ENCODE results near the gene ODAM. TPM values are rescaled to one million over a fixed set of nuclear protein-coding genes. Genes with fewer than 3 reads are reported as not detected.

The ODAM gene
- total RNA-seq, 1 donor from 2014 or later: not detected

DNA sequence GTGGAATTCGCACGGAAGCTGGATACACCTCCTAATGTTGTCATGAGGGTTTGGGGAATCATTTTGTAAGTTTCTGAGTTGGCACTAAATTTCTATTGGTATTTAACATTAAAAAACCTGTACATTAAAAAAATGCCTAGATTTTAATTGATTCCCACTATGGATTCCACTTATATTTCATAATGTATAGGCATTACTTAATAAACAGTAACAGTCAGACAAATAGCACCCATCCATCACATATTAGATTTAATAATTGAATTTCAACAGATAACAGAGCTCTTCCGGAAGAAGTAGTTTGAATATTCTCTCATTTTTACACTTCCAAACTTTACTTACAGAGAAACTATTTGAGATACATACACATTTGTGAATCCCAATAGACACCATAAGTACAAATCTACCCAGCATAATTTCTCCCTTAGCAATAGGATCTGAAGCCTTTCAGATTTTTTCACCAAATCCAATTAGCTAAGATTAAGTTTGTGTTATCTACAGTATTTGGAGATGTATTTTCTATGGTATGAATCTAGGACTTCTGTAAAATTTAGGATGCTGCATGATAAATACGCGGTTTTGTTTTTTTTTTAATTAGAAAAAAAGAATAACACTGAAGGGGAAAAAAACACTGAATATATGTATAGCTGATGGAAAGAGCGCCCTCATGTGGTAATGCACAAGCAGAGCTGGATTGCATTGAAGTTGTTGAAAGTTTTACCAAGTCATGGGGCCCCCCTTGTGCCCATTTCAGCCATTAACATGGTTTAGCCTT is 12.2 kb upstream of the ODAM start:
- intact Hi-C loops (cut with micrococcal nuclease): no loop called here
- Histone ChIP-seq H3K4me1 (no peaks in the 10 kb centered on the region), H3K27ac (replicated peaks) (no peak overlapping the region), H3K4me3 (no peak overlapping the region), H3K36me3 (no peaks in the 10 kb centered on the region), H3K27me3 (ENCODE audit: low read depth) (no peaks in the 10 kb centered on the region), H3K9me3 (replicated peaks) (no peaks in the 10 kb centered on the region)
- no peak for DNase-seq
- TF ChIP-seq CTCF (IDR thresholded peaks at IDR 0.05; ENCODE audit: borderline replicate concordance): peak; percentile 34

DNA sequence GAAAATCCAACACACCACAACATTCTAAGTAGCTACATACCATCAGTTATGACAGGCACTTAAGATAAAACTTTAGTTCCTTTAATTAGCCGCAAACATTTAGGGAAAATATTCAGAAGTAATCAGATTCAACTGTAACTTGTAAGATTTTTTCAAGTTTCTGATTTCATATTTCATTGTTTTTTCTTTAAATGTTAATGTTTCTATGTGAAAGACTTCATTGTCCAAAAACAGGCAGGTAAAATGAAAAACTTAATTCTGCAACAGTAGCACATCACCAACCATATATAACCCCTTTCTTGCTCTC is 11.6 kb upstream of the ODAM start:
- no peaks in the 10 kb centered on the region for H3K27me3 ChIP-seq (ENCODE audit: low read depth)
- no peaks in the 10 kb centered on the region for H3K36me3 ChIP-seq
- no peak overlapping the region for H3K4me3 ChIP-seq
- no peaks in the 10 kb centered on the region for H3K9me3 ChIP-seq (replicated peaks)
- intact Hi-C loops (cut with micrococcal nuclease): no loop called here
- no peak for DNase-seq
- no peaks in the 10 kb centered on the region for H3K4me1 ChIP-seq
- no peak overlapping the region for H3K27ac ChIP-seq (replicated peaks)
- TF ChIP-seq CTCF (IDR thresholded peaks at IDR 0.05; ENCODE audit: borderline replicate concordance): no peak

DNA sequence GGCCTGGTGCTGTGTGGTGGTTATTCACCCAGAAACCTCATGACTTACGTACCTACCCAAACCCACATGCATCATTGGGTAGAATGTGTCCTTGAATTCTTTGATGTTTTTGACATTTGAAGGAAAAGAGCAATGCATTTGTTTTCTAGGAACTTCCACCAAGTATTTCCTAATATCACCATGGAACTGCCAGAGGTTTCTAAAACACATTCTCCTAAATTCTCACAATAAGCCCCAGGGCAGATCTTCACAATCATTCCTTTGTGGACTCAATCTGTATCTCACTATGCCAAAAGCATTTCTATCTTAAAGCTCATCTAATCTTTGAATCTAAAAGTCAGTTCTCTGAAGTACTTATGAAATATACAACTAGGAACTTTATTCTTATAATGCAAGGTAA is 8.3 kb upstream of the ODAM start:
- intact Hi-C loops (cut with micrococcal nuclease): no loop called here
- peaks cover 9% of the 10 kb centered on the region for H3K9me3 ChIP-seq (replicated peaks)
- H3K36me3 ChIP-seq: no peaks in the 10 kb centered on the region
- no peak overlapping the region for H3K27ac ChIP-seq (replicated peaks)
- no peaks in the 10 kb centered on the region for H3K27me3 ChIP-seq (ENCODE audit: low read depth)
- H3K4me1 ChIP-seq: no peaks in the 10 kb centered on the region
- no peak overlapping the region for H3K4me3 ChIP-seq
- no peak for TF ChIP-seq CTCF (IDR thresholded peaks at IDR 0.05; ENCODE audit: borderline replicate concordance)
- DNase-seq: no peak

GRCh38 chr4:70190579-70190978 is 4.9 kb upstream of the ODAM start:
- H3K9me3 ChIP-seq (replicated peaks): peaks cover 9% of the 10 kb centered on the region
- DNase-seq: no peak
- intact Hi-C loops (cut with micrococcal nuclease): no loop called here
- no peaks in the 10 kb centered on the region for H3K36me3 ChIP-seq
- no peaks in the 10 kb centered on the region for H3K27me3 ChIP-seq (ENCODE audit: low read depth)
- H3K4me3 ChIP-seq: no peak overlapping the region
- no peak overlapping the region for H3K27ac ChIP-seq (replicated peaks)
- no peak for TF ChIP-seq CTCF (IDR thresholded peaks at IDR 0.05; ENCODE audit: borderline replicate concordance)
- H3K4me1 ChIP-seq: no peaks in the 10 kb centered on the region

GRCh38 chr4:70191647-70192046 is 3.9 kb upstream of the ODAM start:
- H3K27me3 ChIP-seq (ENCODE audit: low read depth): no peaks in the 10 kb centered on the region
- no peak overlapping the region for H3K4me3 ChIP-seq
- H3K4me1 ChIP-seq: no peaks in the 10 kb centered on the region
- DNase-seq: no peak
- H3K9me3 ChIP-seq (replicated peaks): peaks cover 9% of the 10 kb centered on the region
- intact Hi-C loops (cut with micrococcal nuclease): no loop called here
- TF ChIP-seq CTCF (IDR thresholded peaks at IDR 0.05; ENCODE audit: borderline replicate concordance): no peak
- H3K36me3 ChIP-seq: no peaks in the 10 kb centered on the region
- no peak overlapping the region for H3K27ac ChIP-seq (replicated peaks)

Data from left ventricle myocardium inferior (tissue), 1 donor.